Right forelimb (tissue), 1 donor: ENCODE results near the gene HAAO.
"Not testable (repeated sequence)": the region's sequence is repeated elsewhere in the genome, so short reads cannot be mapped to it uniquely, and the experiment has no call there.

ENCODE experiments used
- DNase-seq: peaks from one replicate; pipeline ENCODE4 v3.0.0-alpha.2; 2018

HAAO gene

DNA sequence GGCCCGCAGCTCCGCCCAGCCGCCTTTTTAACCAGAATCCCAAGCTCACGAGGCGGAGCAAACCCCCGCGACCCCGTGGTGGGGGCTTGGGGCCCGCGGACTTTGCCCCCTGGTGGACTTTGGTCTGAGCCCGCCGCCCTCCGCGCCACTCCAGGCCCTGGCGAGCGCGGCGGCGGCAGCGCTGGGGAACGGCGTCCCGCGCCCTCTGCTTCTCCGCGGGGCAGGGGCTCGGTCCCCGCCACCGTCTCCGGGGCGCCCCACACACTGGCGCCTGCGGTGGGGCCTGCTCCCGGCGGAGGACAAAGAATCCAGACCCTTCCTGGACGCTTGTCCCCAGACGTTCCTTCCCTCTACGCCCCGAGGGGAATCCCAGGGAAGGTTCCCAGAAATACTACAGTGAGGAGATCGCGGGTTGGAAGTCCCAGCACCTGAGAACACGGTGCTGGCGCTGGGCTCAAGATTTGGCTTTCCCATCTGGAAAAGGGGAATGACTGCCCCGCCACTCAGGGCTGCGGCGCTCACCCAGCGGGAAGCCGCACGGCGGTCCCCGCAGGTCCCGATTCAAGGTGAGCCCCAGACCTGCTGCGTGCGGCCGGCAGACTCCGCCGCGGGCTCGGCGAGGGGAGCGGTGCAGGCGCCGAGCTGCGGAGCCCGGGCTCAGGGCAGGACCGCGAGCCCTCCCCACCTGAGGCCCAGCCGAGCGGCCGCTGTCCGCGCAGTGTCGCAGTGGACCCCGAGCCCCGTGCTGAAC is at the start of gene HAAO:
HAAO (minus strand) TSS at position 1 of the 751 bp plus-strand sequence. CDS start 47 bp downstream, outside the sequence.
- peak; percentile 83 for DNase-seq

- no peak for DNase-seq
Observed at GRCh38 chr2:42841344-42841743, 49.0 kb upstream of the HAAO start.

DNA sequence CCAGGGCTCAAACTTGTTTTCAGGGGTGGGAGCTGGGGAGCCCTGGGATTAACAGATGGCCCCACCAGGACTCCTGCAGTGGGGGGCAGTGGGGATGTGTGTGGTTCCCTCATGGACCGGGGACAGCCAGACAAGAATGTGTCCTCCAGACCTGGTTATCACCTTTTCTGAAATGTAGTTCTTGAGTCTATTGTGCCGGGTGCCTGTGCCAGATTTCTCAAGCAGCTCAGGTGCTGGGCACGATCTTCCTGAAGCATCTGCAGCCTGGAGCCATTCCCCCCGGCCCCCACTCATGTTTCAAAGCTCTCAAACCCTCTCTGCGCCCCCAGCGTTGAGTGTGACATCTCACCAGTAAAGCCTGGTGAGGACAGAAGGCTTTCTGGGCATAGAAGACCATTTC is 48.4 kb upstream of the HAAO start:
- no peak for DNase-seq

DNA sequence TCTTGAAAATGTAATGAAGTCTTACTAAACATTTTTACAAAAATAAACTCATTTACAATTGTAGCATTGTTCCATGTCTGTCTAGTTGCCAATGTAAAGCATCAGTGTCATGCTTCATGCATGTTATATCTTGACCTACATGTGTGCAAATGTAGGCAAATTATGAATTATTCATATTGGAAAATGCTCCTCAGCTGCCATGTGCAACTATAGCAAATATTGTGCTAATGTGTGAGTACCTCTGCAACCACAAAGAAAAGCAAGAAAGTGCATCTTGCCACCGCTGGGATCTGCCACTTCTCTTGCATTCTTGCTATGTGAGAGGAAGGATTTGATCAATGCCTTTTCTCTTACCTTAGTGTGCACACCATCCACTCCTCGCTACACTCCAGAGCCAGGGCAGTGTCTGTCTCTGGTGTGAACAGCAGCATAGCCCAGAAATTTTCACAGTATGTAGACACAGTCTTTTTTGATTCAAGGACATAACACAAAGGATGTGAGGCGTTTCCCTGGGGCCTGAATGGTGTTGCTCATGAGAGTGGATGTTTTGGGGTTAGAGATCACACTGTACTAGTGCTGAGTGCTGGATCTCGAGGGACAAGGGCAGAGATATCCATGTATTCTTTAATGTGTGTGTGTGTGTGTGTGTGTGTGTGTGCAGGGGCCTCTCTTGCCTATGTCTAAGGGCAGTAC is 47.6 kb upstream of the HAAO start:
- DNase-seq: no peak

GRCh38 chr2:42838133-42838532 is 45.8 kb upstream of the HAAO start:
- DNase-seq: no peak

DNA sequence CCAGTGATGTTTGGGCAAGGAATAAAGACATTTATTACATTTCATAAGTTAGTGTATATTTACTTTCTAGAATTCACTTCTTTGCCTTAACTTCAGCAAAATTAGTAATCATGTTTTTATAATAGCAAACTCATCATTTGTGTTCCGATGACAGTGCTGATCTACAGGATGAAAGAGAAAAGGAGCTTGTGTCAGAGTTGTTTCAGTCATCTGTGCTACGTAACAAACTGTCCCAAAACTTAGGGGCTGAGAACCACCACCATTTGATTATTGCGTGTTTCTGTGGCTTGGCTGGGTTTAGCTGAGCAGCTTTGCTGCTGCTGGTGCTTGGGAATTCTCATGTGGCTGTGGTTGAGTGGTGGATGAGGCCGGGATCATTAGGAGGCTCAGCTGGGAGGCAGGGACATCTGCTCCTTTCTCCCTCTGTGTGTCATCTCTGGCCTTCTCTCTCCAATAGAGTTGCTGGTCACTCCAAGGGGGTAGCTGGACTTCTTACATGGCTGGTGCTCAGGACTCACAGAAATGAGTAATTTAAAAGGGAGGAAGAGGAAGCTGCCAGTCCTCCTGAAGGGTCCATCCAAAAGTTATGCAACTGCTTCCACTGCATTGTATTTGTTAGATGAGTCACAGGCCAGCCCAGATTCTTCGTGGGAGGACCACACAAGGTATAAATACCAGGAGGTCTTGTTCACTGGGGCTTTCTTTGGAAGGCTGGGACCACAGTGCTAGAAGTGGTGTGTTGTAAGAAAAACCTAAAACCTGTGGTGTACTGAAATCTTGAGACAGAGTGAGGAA is 43.4 kb upstream of the HAAO start:
- DNase-seq: no peak

DNA sequence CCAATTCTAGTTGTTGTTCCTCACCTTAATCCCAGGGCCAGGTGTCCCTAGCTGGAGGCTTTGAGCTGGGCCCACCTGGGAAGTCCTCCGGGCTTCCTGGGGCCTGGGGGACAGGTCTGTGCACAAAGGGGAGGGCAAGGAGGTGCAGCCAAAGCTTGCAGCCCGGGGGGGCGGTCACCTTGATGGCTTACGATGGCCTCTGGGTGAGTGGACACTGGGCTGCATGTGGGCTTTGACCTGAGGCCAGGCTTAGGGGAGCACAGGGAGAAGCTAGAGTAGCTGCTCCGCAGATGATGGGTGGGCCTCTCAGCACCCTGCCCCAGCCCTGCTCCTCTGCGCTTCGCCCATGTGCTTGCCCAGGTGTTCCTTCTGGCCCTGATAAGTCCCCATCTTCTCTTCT is 41.8 kb upstream of the HAAO start:
- DNase-seq: no peak

- no peak for DNase-seq
Observed at GRCh38 chr2:42832289-42832634, 39.9 kb upstream of the HAAO start.

DNA sequence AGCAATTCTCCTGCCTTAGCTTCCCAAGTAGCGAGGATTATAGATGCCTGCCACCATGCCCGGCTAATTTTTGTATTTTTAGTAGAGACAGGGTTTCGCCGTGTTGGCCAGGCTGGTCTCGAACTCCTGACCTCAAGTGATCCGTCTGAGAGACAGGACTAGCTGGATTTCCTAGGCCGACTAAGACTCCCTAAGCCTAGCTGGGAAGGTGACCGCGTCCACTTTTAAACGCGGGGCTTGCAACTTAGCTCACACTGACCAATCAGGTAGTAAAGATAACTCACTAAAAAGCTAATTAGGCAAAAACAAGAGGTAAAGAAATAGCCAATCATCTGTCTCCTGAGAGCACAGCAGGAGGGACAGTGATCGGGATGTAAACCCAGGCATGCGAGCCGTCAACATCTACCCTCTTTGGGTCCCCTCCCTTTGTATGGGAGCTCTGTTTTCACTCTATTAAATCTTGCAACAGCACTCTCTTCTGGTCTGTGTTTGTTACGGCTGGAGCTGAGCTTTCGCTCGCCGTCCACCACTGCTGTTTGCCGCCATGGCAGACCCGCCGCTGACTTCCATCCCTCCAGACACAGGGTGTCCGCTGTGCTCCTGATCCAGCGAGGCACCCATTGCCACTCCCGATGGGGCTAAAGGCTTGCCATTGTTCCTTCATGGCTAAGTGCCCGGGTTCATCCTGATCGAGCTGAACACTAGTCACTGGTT is 39.3 kb upstream of the HAAO start:
- DNase-seq: not testable (repeated sequence)

DNA sequence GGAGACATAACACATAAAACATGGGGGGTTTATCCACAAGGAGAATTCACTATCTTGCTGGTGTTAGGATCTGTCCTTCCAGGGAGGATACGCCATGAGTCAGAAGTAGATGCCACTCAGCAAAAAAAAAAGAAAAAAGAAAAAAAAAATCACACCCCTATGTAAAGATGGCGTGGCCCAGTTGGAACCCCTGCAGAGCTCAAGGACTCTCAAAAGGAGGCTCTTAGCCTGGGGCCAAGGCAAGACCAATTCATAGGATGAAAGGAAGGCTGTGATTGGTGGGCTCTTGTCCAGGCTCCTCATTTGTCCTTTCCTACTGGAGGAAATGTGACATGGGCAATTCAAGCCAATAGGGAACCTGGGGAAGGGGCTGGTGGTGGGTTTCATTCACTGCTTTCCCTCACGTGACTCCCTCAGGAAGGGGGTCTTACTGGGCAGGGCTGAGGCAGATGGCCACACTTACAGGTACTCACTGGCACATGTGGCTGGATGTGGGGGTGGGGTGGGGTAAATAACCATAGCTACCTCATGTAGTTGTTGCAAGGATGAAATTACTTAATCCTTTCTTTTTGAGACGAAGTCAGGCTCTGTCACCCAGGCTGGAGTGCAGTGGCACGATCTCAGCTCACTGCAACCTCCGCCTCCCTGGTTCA is 38.7 kb upstream of the HAAO start:
- DNase-seq: no peak

GRCh38 chr2:42829671-42830440 is 37.5 kb upstream of the HAAO start:
- no peak for DNase-seq

- DNase-seq: peak; percentile 83
Observed at GRCh38 chr2:42828487-42829425, 36.4 kb upstream of the HAAO start.

DNA sequence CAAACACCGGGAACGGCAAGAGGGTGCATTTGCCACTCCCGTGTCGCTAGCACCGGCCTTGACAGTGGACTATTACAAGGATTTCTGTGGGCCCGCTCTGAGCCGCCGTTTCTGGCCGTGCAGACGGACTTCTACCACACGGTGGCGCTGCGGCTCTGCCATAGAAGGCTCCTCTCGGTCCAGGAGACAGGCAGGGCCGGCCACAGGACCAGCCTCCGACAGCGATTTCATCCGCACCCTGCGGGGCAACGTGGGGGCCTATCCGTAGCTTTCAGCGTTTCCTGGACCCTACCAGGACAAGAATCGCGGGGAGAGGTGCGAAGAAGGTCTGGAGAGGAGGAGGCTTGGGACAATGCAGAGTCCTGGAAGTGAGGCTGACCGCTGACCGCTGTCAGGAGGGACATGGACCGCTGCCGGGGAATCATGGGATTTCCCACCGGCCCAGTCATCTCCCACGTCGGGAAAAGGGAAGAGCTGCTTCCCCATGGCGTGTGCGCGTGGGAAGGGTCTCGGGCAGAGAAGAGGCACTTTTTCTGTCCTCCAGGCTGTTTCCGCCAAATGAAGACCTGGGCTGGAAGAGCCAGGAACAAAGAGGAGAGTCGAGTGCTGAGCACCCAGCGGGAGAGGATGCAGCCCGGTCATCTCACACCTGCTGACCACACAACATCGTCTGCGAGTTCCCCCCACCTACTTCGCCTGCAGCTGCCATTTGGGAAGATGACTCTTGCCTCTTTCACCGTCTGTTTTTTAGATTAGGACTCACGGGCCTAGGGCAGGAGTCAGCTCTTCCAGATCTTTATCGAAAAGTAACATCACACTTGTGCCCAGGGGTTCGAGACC is 35.5 kb upstream of the HAAO start:
- peak; percentile 93 for DNase-seq

- DNase-seq: no peak
Observed at GRCh38 chr2:42826231-42826630, 33.8 kb upstream of the HAAO start.

DNA sequence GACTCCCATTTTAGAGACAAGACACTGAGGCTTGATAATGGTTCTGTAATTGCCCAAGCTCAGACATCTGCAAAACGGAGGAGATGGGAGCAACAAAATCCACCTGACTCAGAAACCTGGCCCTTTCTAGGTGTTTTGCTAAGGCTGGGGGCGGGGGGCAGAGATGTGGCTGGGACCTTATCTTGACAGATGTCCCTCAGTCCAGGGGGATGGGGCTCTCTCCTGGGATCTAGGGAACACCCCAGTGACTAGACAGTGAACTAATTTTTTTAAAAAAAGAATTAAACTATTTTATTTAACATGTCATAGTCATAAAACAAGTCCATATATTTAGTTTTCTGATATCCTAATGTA is 32.0 kb upstream of the HAAO start:
- no peak for DNase-seq

DNA sequence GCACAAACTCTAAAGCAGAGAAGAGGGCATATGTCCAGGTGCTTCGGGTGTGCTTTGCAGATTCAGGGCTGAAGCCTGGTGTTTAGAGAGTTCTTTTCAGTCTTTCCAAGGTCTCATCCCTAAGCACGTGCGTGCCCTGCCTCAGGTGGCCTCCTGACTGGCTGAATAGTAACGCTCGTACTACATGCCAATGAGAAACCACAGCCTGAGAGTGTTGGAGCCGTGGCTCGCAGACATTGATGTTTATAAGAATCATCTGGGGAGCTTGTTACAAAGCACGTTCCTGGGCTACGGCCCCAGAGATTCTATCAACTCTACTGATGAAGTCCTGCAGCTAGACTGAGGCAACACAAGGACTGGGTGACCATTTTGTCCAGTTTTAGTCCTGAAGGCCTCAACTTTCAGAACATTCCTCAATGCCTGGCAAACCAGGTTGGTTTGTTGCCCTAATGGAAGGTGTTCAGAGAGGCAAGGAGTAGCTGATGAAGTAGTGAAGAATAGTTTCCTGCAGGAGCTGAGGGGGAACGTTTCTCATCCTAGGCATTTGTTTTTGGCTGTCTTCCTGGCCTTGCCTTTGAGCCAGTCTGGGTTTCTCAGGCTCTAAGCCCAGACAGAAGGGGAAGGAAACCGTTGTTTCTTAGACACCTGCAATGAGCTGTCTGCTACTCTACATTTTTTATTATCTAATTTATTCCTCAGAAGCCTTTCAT is 31.5 kb upstream of the HAAO start:
- DNase-seq: no peak

DNA sequence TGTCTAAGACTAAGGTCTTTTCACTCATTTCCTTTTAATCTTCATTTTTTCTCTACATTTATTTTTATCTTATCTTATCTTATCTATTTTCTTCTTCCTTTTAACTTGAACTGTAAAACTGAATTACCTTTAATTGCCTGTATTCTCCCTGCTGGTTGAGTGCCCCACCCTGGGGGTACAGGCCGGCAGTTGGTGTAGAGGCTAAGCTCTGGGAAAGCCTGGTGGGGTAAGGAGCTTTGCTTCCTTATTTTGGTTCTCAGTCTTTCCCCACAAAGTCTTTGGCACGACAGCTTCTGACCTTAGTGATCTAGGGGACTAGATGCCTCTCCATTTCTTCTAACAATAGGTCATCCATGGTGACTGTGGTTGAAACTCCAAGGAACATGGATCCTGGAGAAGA is 26.8 kb upstream of the HAAO start:
- DNase-seq: no peak

- no peak for DNase-seq
Observed at GRCh38 chr2:42815726-42816125, 23.3 kb upstream of the HAAO start.

GRCh38 chr2:42813763-42814162 is 21.4 kb upstream of the HAAO start:
- no peak for DNase-seq
